CD4-positive, alpha-beta T cell (primary cell): Measurements from ENCODE around the gene IGSF8. TPM values are rescaled to one million over a fixed set of nuclear protein-coding genes. Genes with fewer than 3 reads are reported as not detected.

Experiments
- ATAC-seq: fragments of 200-7000 bp; cut with Tn5 transposase; one replicate; pipeline ENCODE4 v1.10.0; 2022; ENCODE audit warnings: mild to moderate bottlenecking; ENCODE audit not compliant: poor library complexity
- CTCF ChIA-PET: fragments of 350-600 bp; sonication (Branson Sonifier 250); formaldehyde crosslinking; loops from one replicate; lab custom pipeline; 2021; ENCODE audit warnings: antibody characterized with exemption, inconsistent platforms; lab: Charles Lee
- POLR2A ChIA-PET: fragments of 350-600 bp; sonication (Branson Sonifier 250); formaldehyde crosslinking; loops from one replicate; lab custom pipeline; 2021; ENCODE audit warnings: antibody characterized with exemption, inconsistent platforms; lab: Charles Lee
- DNase-seq, 14 experiments: peaks; one replicate each; pipeline ENCODE4 v3.0.0-alpha.2; 2013 to 2020; ENCODE audit warnings: mixed read lengths in 2 of 14
- H3K27ac ChIP-seq, 2 donors: one replicate each; pipeline versions ENCODE4 v1.5.1 to v1.7.0; 2013; ENCODE audit warnings: low read length in 2 of 2, low read depth in 1 of 2, mild to moderate bottlenecking in 1 of 2
- H3K27me3 ChIP-seq, 2 experiments: 1 replicate in 1 of 2; 2 replicates in 1 of 2; pipeline versions ENCODE4 v1.6.1 to v1.7.0; 2013; ENCODE audit warnings: low read length in 2 of 2, control low read depth in 1 of 2, mild to moderate bottlenecking in 1 of 2, moderate library complexity in 1 of 2; ENCODE audit not compliant: insufficient read depth in 2 of 2, control insufficient read depth in 1 of 2
- H3K36me3 ChIP-seq: one replicate; pipeline ENCODE4 v1.6.1; 2013; ENCODE audit warnings: low read length, control low read depth; ENCODE audit not compliant: insufficient read depth
- H3K4me1 ChIP-seq: one replicate; pipeline ENCODE4 v1.6.1; 2013; ENCODE audit warnings: low read length, control low read depth; ENCODE audit not compliant: insufficient read depth
- H3K4me3 ChIP-seq: one replicate; pipeline ENCODE4 v1.5.1; 2013; ENCODE audit warnings: mild to moderate bottlenecking, low read length, moderate library complexity
- H3K9me3 ChIP-seq, 2 experiments: 1 replicate in 1 of 2; 2 replicates in 1 of 2; pipeline versions ENCODE4 v1.6.1 to v1.7.0; 2013; ENCODE audit warnings: low read length in 2 of 2, mild to moderate bottlenecking in 2 of 2, control low read depth in 1 of 2, moderate library complexity in 1 of 2; ENCODE audit not compliant: control insufficient read depth in 1 of 2, insufficient read depth in 1 of 2
- H3K27ac Mint-ChIP-seq: one replicate; pipeline ENCODE4 v1.8.0; 2020; ENCODE audit warnings: mixed read lengths
- H3K27me3 Mint-ChIP-seq: one replicate; pipeline ENCODE4 v1.8.0; 2021; ENCODE audit warnings: mixed read lengths
- H3K36me3 Mint-ChIP-seq: one replicate; pipeline ENCODE4 v1.8.0; 2021; ENCODE audit warnings: low read depth, mixed read lengths
- H3K4me1 Mint-ChIP-seq: one replicate; pipeline ENCODE4 v1.8.0; 2021; ENCODE audit warnings: low read depth, mixed read lengths
- H3K4me3 Mint-ChIP-seq: one replicate; pipeline ENCODE4 v1.8.0; 2020; ENCODE audit warnings: mild to moderate bottlenecking, mixed read lengths
- H3K9me3 Mint-ChIP-seq: one replicate; pipeline ENCODE4 v1.8.0; 2020; ENCODE audit warnings: mixed read lengths
- intact Hi-C, 2 experiments: fragments of 100-400 bp; cut with DNase I in 1 of 2; cut with micrococcal nuclease in 1 of 2; formaldehyde crosslinking; loops; one replicate each; pipeline versions ENCODE4 v1.15.1 to v1.9.0; 2023 to 2025; cut with DNase I, micrococcal nuclease
- total RNA-seq, 174 experiments: library from RNA in 2 of 174; stranded (reverse) in 2 of 174; gene quantifications; one replicate each; pipeline ENCODE4 v1.2.3 and lab custom pipeline; 2021 to 2026
- TF ChIP-seq, protein P1 (sequence below): fragments of 200-600 bp; IDR thresholded peaks from one replicate; pipeline ENCODE4 v1.8.0; 2022; ENCODE audit warnings: antibody characterized with exemption, mild to moderate bottlenecking

The IGSF8 gene
- total RNA-seq, 2 experiments from 2014 or later = 33.1 to 33.7 TPM

- no peaks in the 10 kb centered on the region for H3K36me3 ChIP-seq
- no peak overlapping the region for H3K27ac Mint-ChIP-seq
- no peak overlapping the region for H3K4me3 ChIP-seq
- H3K27me3 Mint-ChIP-seq = peaks cover 5% of the 10 kb centered on the region
- H3K4me3 Mint-ChIP-seq = no peak overlapping the region
- no peaks in the 10 kb centered on the region for H3K36me3 Mint-ChIP-seq
- H3K27me3 ChIP-seq = peaks cover 0 to 5% of the 10 kb centered on the region in 2 experiments
- POLR2A ChIA-PET = no interaction called here
- no peaks in the 10 kb centered on the region for H3K9me3 Mint-ChIP-seq
- TF ChIP-seq, protein P1, sequence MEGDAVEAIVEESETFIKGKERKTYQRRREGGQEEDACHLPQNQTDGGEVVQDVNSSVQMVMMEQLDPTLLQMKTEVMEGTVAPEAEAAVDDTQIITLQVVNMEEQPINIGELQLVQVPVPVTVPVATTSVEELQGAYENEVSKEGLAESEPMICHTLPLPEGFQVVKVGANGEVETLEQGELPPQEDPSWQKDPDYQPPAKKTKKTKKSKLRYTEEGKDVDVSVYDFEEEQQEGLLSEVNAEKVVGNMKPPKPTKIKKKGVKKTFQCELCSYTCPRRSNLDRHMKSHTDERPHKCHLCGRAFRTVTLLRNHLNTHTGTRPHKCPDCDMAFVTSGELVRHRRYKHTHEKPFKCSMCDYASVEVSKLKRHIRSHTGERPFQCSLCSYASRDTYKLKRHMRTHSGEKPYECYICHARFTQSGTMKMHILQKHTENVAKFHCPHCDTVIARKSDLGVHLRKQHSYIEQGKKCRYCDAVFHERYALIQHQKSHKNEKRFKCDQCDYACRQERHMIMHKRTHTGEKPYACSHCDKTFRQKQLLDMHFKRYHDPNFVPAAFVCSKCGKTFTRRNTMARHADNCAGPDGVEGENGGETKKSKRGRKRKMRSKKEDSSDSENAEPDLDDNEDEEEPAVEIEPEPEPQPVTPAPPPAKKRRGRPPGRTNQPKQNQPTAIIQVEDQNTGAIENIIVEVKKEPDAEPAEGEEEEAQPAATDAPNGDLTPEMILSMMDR = peak; percentile 27
- no peak overlapping the region for H3K27ac ChIP-seq
- intact Hi-C loops = loop anchor here in 1 of 2 experiments (10.0 kb wide), 1 partner anchor 266 kb away; no protein-coding TSS in a partner anchor
- no peaks in the 10 kb centered on the region for H3K4me1 ChIP-seq
- no peaks in the 10 kb centered on the region for H3K4me1 Mint-ChIP-seq
- CTCF ChIA-PET = interaction anchor here (1.4 to 2.0 kb wide), 2 partner anchors 23 to 143 kb away, joined by 5 to 8 read pairs; no protein-coding TSS in a partner anchor
- peak in 6 of 14 experiments; percentile 24 to 68 (median 41) for DNase-seq
- no peaks in the 10 kb centered on the region for H3K9me3 ChIP-seq
- ATAC-seq = peak; percentile 44
Observed at GRCh38 chr1:160108888-160109662, 10.7 kb upstream of the IGSF8 start.

DNA sequence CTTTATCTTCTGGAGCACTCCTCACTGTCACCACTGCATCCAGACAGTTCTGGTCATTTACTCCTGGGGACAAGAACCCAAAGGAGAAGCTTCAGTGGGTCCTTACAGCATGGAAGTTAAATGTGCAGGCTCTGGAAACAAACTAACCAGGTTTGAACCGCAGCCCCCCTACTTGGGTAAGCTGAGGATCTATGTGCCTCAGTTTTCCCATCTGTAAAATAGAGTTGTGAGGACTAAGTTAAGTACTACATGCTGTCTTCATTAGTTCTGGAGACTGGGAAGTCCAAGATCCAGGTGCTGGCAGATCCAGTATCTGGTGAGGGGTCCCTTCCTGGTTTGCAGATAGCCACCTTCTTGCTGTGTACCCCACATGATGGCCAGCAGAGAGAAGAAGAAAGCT, 9.1 kb upstream of the IGSF8 start:
- peaks cover 0 to 3% of the 10 kb centered on the region in 2 experiments for H3K27me3 ChIP-seq
- no peak overlapping the region for H3K27ac ChIP-seq
- no peaks in the 10 kb centered on the region for H3K36me3 ChIP-seq
- Mint-ChIP-seq H3K4me1 (peaks cover 6% of the 10 kb centered on the region), H3K9me3 (no peaks in the 10 kb centered on the region), H3K4me3 (no peak overlapping the region), H3K27me3 (peaks cover 5% of the 10 kb centered on the region), H3K27ac (no peak overlapping the region), H3K36me3 (no peaks in the 10 kb centered on the region)
- DNase-seq (no peak), ATAC-seq (no peak)
- no peaks in the 10 kb centered on the region for H3K4me1 ChIP-seq
- TF ChIP-seq, protein P1 = no peak
- H3K9me3 ChIP-seq = no peaks in the 10 kb centered on the region
- no peak overlapping the region for H3K4me3 ChIP-seq
- POLR2A ChIA-PET = no interaction called here
- intact Hi-C loops = loop anchor here in 1 of 2 experiments (10.0 kb wide), 1 partner anchor 267 kb away; no protein-coding TSS in a partner anchor
- CTCF ChIA-PET = interaction anchor here (2.0 kb wide), 1 partner anchor 22 kb away, joined by 8 read pairs; no protein-coding TSS in a partner anchor

- CTCF ChIA-PET = interaction anchor here (1.1 to 1.3 kb wide), 2 partner anchors 23 to 147 kb away, joined by 3 to 4 read pairs; no protein-coding TSS in a partner anchor
- H3K9me3 ChIP-seq = no peaks in the 10 kb centered on the region
- no peak for DNase-seq
- H3K27ac Mint-ChIP-seq = no peak overlapping the region
- H3K36me3 Mint-ChIP-seq = no peaks in the 10 kb centered on the region
- H3K36me3 ChIP-seq = no peaks in the 10 kb centered on the region
- no peak for ATAC-seq
- H3K27ac ChIP-seq = no peak overlapping the region
- no peak overlapping the region for H3K4me3 Mint-ChIP-seq
- no peaks in the 10 kb centered on the region for H3K27me3 ChIP-seq
- no peaks in the 10 kb centered on the region for H3K9me3 Mint-ChIP-seq
- no peak overlapping the region for H3K4me3 ChIP-seq
- peaks cover 5% of the 10 kb centered on the region for H3K27me3 Mint-ChIP-seq
- H3K4me1 Mint-ChIP-seq = peaks cover 29% of the 10 kb centered on the region
- intact Hi-C loops = loop anchor here in 1 of 2 experiments (10.0 kb wide), 1 partner anchor 270 kb away; no protein-coding TSS in a partner anchor
- POLR2A ChIA-PET = no interaction called here
- H3K4me1 ChIP-seq = peaks cover 17% of the 10 kb centered on the region
- TF ChIP-seq, protein P1 = no peak
Observed at GRCh38 chr1:160105155-160105554, 6.7 kb upstream of the IGSF8 start.
